ENCODE data around the gene LENG1.
A peak's percentile ranks its signal among the peaks of the same experiment; 100 is the strongest.
"Not testable (repeated sequence)": the region's sequence is repeated elsewhere in the genome, so short reads cannot be mapped to it uniquely, and the experiment has no call there.

The LENG1 gene

GRCh38 chr19:54199401-54199800 is 39.9 kb upstream of the LENG1 start:
- Histone ChIP-seq H3K4me3 (no peak overlapping the region), H3K36me3 (peaks cover 12 to 45% (median 26%) of the 10 kb centered on the region in 3 donors), H3K27me3 (no peaks in the 10 kb centered on the region), H3K4me1 (peaks cover 0 to 39% (median 32%) of the 10 kb centered on the region in 4 donors), H3K27ac (no peak overlapping the region), H3K9me3 (no peaks in the 10 kb centered on the region)
- DNase-seq, result no peak
- TF ChIP-seq CTCF (IDR thresholded peaks at IDR 0.05), result no peak
- intact Hi-C loops (cut with DNase I; ENCODE audit: low total_unique reads), result no loop called here

- H3K27me3 ChIP-seq, result no peaks in the 10 kb centered on the region
- DNase-seq, result no peak
- no peak for TF ChIP-seq CTCF (IDR thresholded peaks at IDR 0.05)
- H3K36me3 ChIP-seq, result peaks cover 11 to 37% (median 12%) of the 10 kb centered on the region in 3 donors
- no peaks in the 10 kb centered on the region for H3K9me3 ChIP-seq
- no peak overlapping the region for H3K4me3 ChIP-seq
- peaks cover 0 to 22% (median 14%) of the 10 kb centered on the region in 4 donors for H3K4me1 ChIP-seq
- intact Hi-C loops (cut with DNase I; ENCODE audit: low total_unique reads), result no loop called here
- no peak overlapping the region for H3K27ac ChIP-seq
These were observed 37.6 kb upstream of the LENG1 start for GRCh38 chr19:54197121-54197520.

GRCh38 chr19:54196536-54196935 is 37.0 kb upstream of the LENG1 start:
- intact Hi-C loops (cut with DNase I; ENCODE audit: low total_unique reads), result no loop called here
- no peak overlapping the region for H3K27ac ChIP-seq
- no peaks in the 10 kb centered on the region for H3K9me3 ChIP-seq
- H3K27me3 ChIP-seq, result no peaks in the 10 kb centered on the region
- H3K4me1 ChIP-seq, result peaks cover 0 to 22% (median 13%) of the 10 kb centered on the region in 4 donors
- DNase-seq, result no peak
- TF ChIP-seq CTCF (IDR thresholded peaks at IDR 0.05), result no peak
- no peak overlapping the region for H3K4me3 ChIP-seq
- peaks cover 8 to 32% (median 11%) of the 10 kb centered on the region in 3 donors for H3K36me3 ChIP-seq

GRCh38 chr19:54194463-54194862 is 34.9 kb upstream of the LENG1 start:
- intact Hi-C loops (cut with DNase I; ENCODE audit: low total_unique reads); H3K27me3 ChIP-seq; H3K4me3 ChIP-seq; H3K9me3 ChIP-seq; H3K27ac ChIP-seq; DNase-seq: not testable (repeated sequence)
- peaks cover 0 to 12% (median 9%) of the 10 kb centered on the region in 4 donors for H3K4me1 ChIP-seq
- H3K36me3 ChIP-seq, result peaks cover 8 to 32% (median 11%) of the 10 kb centered on the region in 3 donors

GRCh38 chr19:54193011-54193410 is 33.5 kb upstream of the LENG1 start:
- Histone ChIP-seq H3K27me3 (no peaks in the 10 kb centered on the region), H3K27ac (no peak overlapping the region), H3K9me3 (no peaks in the 10 kb centered on the region), H3K4me1 (peaks cover 4 to 23% (median 18%) of the 10 kb centered on the region in 4 donors), H3K36me3 (peaks cover 8 to 32% (median 11%) of the 10 kb centered on the region in 3 donors), H3K4me3 (no peak overlapping the region)
- DNase-seq, result no peak
- no peak for TF ChIP-seq CTCF (IDR thresholded peaks at IDR 0.05)
- intact Hi-C loops (cut with DNase I; ENCODE audit: low total_unique reads), result no loop called here

GRCh38 chr19:54191811-54192453 is 32.4 kb upstream of the LENG1 start:
- H3K27me3 ChIP-seq, result no peaks in the 10 kb centered on the region
- peaks cover 4 to 24% (median 19%) of the 10 kb centered on the region in 4 donors for H3K4me1 ChIP-seq
- peak overlapping the region; percentile 71 to 82 for H3K4me3 ChIP-seq
- intact Hi-C loops (cut with DNase I; ENCODE audit: low total_unique reads), result no loop called here
- no peak for DNase-seq
- H3K9me3 ChIP-seq, result no peaks in the 10 kb centered on the region
- H3K27ac ChIP-seq, result peak overlapping the region; percentile 92 to 97
- H3K36me3 ChIP-seq, result peaks cover 8 to 32% (median 11%) of the 10 kb centered on the region in 3 donors
- no peak for TF ChIP-seq CTCF (IDR thresholded peaks at IDR 0.05)

Measured in tibial artery (tissue), 4 donors.